Adrenal gland (tissue), 12 donors: Measurements from ENCODE around the gene ZER1. TPM values are rescaled to one million over a fixed set of nuclear protein-coding genes. Genes with fewer than 3 reads are reported as not detected.

ENCODE experiments used
- DNase-seq, 7 donors: peaks; one replicate each; pipeline ENCODE4 v3.0.0-alpha.2; 2019 to 2020
- H3K27ac ChIP-seq, 5 donors: fragments of 200-600 bp; sonication (generic) in 4 of 5; 1 replicate in 3 of 5; 2 replicates in 2 of 5; pipeline versions ENCODE4 v1.5.1 to v1.8.0; 2016 to 2020; ENCODE audit warnings: mild to moderate bottlenecking in 1 of 5
- H3K27me3 ChIP-seq: fragments of 200-600 bp; 2 replicates; pipeline ENCODE4 v1.8.0; 2021
- H3K36me3 ChIP-seq, 2 donors: fragments of 200-600 bp; replicated peaks in 1 of 2; 1 replicate in 1 of 2; 2 replicates in 1 of 2; pipeline versions ENCODE4 v1.5.1 to v1.8.0; 2018 to 2022
- H3K4me1 ChIP-seq, 2 donors: fragments of 200-600 bp; replicated peaks in 1 of 2; 1 replicate in 1 of 2; 2 replicates in 1 of 2; pipeline versions ENCODE4 v1.5.1 to v1.8.0; 2018 to 2021
- H3K4me3 ChIP-seq, 4 donors: fragments of 200-600 bp; sonication (generic) in 3 of 4; one replicate each; pipeline ENCODE4 v1.5.1; 2016 to 2018
- H3K9me3 ChIP-seq, 3 donors: fragments of 200-600 bp; sonication (generic) in 1 of 3; replicated peaks in 1 of 3; 1 replicate in 2 of 3; 2 replicates in 1 of 3; pipeline versions ENCODE4 v1.5.1 to v1.8.0; 2016 to 2021
- CTCF ChIP-seq, 6 experiments: fragments of 450-650 bp in 4 of 6; fragments of 200-600 bp in 2 of 6; sonication (generic) in 1 of 6; IDR thresholded peaks; 1 replicate in 5 of 6; 2 replicates in 1 of 6; pipeline versions ENCODE4 v1.5.1 to v1.8.0; 2016 to 2021; ENCODE audit warnings: antibody characterized with exemption in 6 of 6, mild to moderate bottlenecking in 2 of 6, moderate library complexity in 1 of 6
- POLR2A ChIP-seq, 2 donors: fragments of 450-650 bp; IDR thresholded peaks; one replicate each; pipeline ENCODE4 v1.6.1; 2017; ENCODE audit warnings: antibody characterized with exemption in 2 of 2, mild to moderate bottlenecking in 2 of 2, moderate library complexity in 1 of 2
- WGBS, 4 donors: extraction: QIAGEN DNeasy Blood & Tissue Kit in 2 of 4; methylation state at CpG; one replicate each; pipeline versions ENCODE4 v1.1.5 to v1.1.7; 2013 to 2017; 5-methylcytosine and 5-hydroxymethylcytosine counted together
- intact Hi-C, 2 donors: fragments of 100-400 bp; cut with DNase I; formaldehyde crosslinking; loops; one replicate each; pipeline versions ENCODE4 v1.14.1 to v1.15.0; 2022 to 2023
- polyA plus RNA-seq, 3 donors: library from polyadenylated mRNA; stranded (reverse); fragments of 200-250 nt in 2 of 3; fragments of 350-450 nt in 1 of 3; fragmentation: Illumina TruSeq in 1 of 3; extraction: RNeasy Lipid Tissue Mini Kit (QIAGEN cat#74804) in 1 of 3; gene quantifications; one replicate each; pipeline ENCODE4 v1.2.3, GENCODE V29; 2013 to 2014
- total RNA-seq, 9 donors: library from RNA; depleted of rRNA in 4 of 9; stranded (reverse); fragments of >200 nt in 4 of 9; fragments of 120-200 nt in 1 of 9; fragmentation: NEBNext Ultra II Directional in 1 of 9; extraction: Animal tissue kit (Norgen Biotek cat#: 25700) in 1 of 9; gene quantifications; one replicate each; pipeline versions ENCODE4 v1.1.0 to v1.2.4, GENCODE V29; 2013 to 2023
- donor health status: healthy with polysubstance abuse.
- donor health status: Bipolar disorder and iron deficiency.
- donor health status: DM: yes; HTN: yes; CAD: no.
- donor health status: DM: no; HTN: no; CAD: no.
- donor health status: DM: no; HTN: no; CAD: no.
- donor health status: DM: yes; HTN: yes; CAD: no.

Gene ZER1
- total and polyA plus RNA-seq, 12 donors = 17.0 to 131 (median 53.4) TPM

GRCh38 chr9:128731093-128731492 is 40.6 kb downstream of the ZER1 start:
- Histone ChIP-seq H3K4me3 (no peak overlapping the region), H3K36me3 (peaks cover 0 to 24% of the 10 kb centered on the region in 2 donors), H3K9me3 (no peaks in the 10 kb centered on the region), H3K4me1 (peaks cover 0 to 2% of the 10 kb centered on the region in 2 donors), H3K27ac (no peak overlapping the region), H3K27me3 (no peaks in the 10 kb centered on the region)
- DNase-seq = no peak
- no peak for TF ChIP-seq CTCF (IDR thresholded peaks at IDR 0.05)
- TF ChIP-seq POLR2A (IDR thresholded peaks at IDR 0.05) = no peak
- intact Hi-C loops = no loop called here
- 84 to 89% (median 88%) methylated on average over 13 of the region's 13 CpGs for WGBS, 4 donors

- DNase-seq = no peak
- Histone ChIP-seq H3K4me3 (no peak overlapping the region), H3K27ac (no peak overlapping the region), H3K27me3 (no peaks in the 10 kb centered on the region), H3K9me3 (no peaks in the 10 kb centered on the region), H3K36me3 (peaks cover 0 to 23% of the 10 kb centered on the region in 2 donors), H3K4me1 (peaks cover 0 to 2% of the 10 kb centered on the region in 2 donors)
- TF ChIP-seq CTCF (IDR thresholded peaks at IDR 0.05) (no peak), POLR2A (IDR thresholded peaks at IDR 0.05) (no peak)
- WGBS, 4 donors = 81 to 94% (median 90%) methylated on average over 17 to 27 of the region's 27 CpGs
- intact Hi-C loops = no loop called here
Measured at GRCh38 chr9:128729766-128730517, 41.8 kb downstream of the ZER1 start.

- TF ChIP-seq CTCF (IDR thresholded peaks at IDR 0.05) = no peak
- 87 to 93% (median 90%) methylated on average over 3 to 5 of the region's 5 CpGs for WGBS, 4 donors
- Histone ChIP-seq H3K36me3 (peaks cover 0 to 16% of the 10 kb centered on the region in 2 donors), H3K27me3 (no peaks in the 10 kb centered on the region), H3K4me1 (peaks cover 3 to 8% of the 10 kb centered on the region in 2 donors), H3K4me3 (no peak overlapping the region), H3K27ac (no peak overlapping the region), H3K9me3 (no peaks in the 10 kb centered on the region)
- intact Hi-C loops = no loop called here
- no peak for DNase-seq
Measured at GRCh38 chr9:128729302-128729701, 42.4 kb downstream of the ZER1 start.

- H3K36me3 ChIP-seq = peaks cover 0 to 16% of the 10 kb centered on the region in 2 donors
Measured at GRCh38 chr9:128728298-128728697, 43.4 kb downstream of the ZER1 start.

More at GRCh38 chr9:128728298-128728697, 43.4 kb downstream of the ZER1 start:
- H3K27me3 ChIP-seq = no peaks in the 10 kb centered on the region
- no peak overlapping the region for H3K27ac ChIP-seq
- WGBS, 4 donors = 73 to 75% (median 73%) methylated on average over 5 to 7 of the region's 7 CpGs
- DNase-seq = no peak
- intact Hi-C loops = no loop called here
- TF ChIP-seq POLR2A (IDR thresholded peaks at IDR 0.05) (no peak), CTCF (IDR thresholded peaks at IDR 0.05) (no peak)
- no peaks in the 10 kb centered on the region for H3K9me3 ChIP-seq
- peaks cover 3 to 6% of the 10 kb centered on the region in 2 donors for H3K4me1 ChIP-seq
- no peak overlapping the region for H3K4me3 ChIP-seq
